Measurements from ENCODE around the gene SKOR2. TPM values are rescaled to one million over a fixed set of nuclear protein-coding genes. Genes with fewer than 3 reads are reported as not detected.
A peak's percentile ranks its signal among the peaks of the same experiment; 100 is the strongest.

SKOR2 gene
- total and polyA plus RNA-seq, 9 of the 15 experiments (the other 6 are each of a cell fraction or from before 2014, with no cell fraction given) = not detected

- TF ChIP-seq PRDM10 (IDR thresholded peaks at IDR 0.05; ENCODE audit: partially characterized antibody) (no peak), ZNF584 (CRISPR knock-in tag; IDR thresholded peaks at IDR 0.05; ENCODE audit: low read depth) (no peak), ZEB2 (IDR thresholded peaks at IDR 0.05) (no peak), DEAF1 (CRISPR knock-in tag; IDR thresholded peaks at IDR 0.05) (peak; percentile 51; the same call in 1 of the 2 replicates), TBL1XR1 (IDR thresholded peaks at IDR 0.05; ENCODE audit: low read length in 2 of 2) (no peak), ZNF384 (IDR thresholded peaks at IDR 0.05; ENCODE audit: low read depth, low read length) (no peak), CEBPG (CRISPR knock-in tag; IDR thresholded peaks at IDR 0.05) (no peak), CEBPG (tag; conservative IDR thresholded peaks at IDR 0.05 in 1 of 2, IDR thresholded peaks at IDR 0.05 in 1 of 2) (no peak), ZBTB8A (IDR thresholded peaks at IDR 0.05; ENCODE audit: partially characterized antibody) (no peak), PREB (CRISPR knock-in tag; IDR thresholded peaks at IDR 0.05) (no peak), ETS2 (tag; IDR thresholded peaks at IDR 0.05; ENCODE audit: borderline replicate concordance, poor library complexity, severe bottlenecking) (no peak), CTCF (IDR thresholded peaks at IDR 0.05 in 2 of 3, conservative IDR thresholded peaks at IDR 0.05 in 1 of 3; ENCODE audit: insufficient read depth in 2 of 3, low read depth in 1 of 3, low read length in 3 of 3) (peak; percentile 58 to 72 (median 71))
These were observed 35.8 kb downstream of the SKOR2 start (continued) for GRCh38 chr18:47215554-47216138.
